IPS DF 4.7 (cell line): ENCODE measurements around the gene CCDC78.
"Not testable (repeated sequence)": the region's sequence is repeated elsewhere in the genome, so short reads cannot be mapped to it uniquely, and the experiment has no call there.

Experiments
- DNase-seq: peaks from one replicate; pipeline ENCODE4 v3.0.0-alpha.2; 2013; ENCODE audit warnings: low spot score; ENCODE audit errors: extremely low read depth

CCDC78 gene

GRCh38 chr16:725041-725376, 1.2 kb downstream of the CCDC78 start:
- DNase-seq = no peak

- DNase-seq = no peak
Measured at GRCh38 chr16:724188-725040, 1.8 kb downstream of the CCDC78 start.

- DNase-seq = no peak
Measured at GRCh38 chr16:723695-724094, 2.5 kb downstream of the CCDC78 start.

GRCh38 chr16:722835-723633, 3.2 kb downstream of the CCDC78 start:
- no peak for DNase-seq

GRCh38 chr16:721765-722540, 4.3 kb downstream of the CCDC78 start:
- DNase-seq = no peak

- DNase-seq = no peak
Measured at GRCh38 chr16:720990-721764, 5.1 kb downstream of the CCDC78 start, which contains the start of gene ANTKMT. TSS of gene ANTKMT (plus strand) at chr16:721146. CDS start at chr16:721275, 129 bp downstream.

GRCh38 chr16:720447-720989, 5.7 kb downstream of the CCDC78 start:
- no peak for DNase-seq

- no peak for DNase-seq
Measured at GRCh38 chr16:719815-720446, 6.3 kb downstream of the CCDC78 start.

- DNase-seq = no peak
Measured at GRCh38 chr16:718922-719321, 7.3 kb downstream of the CCDC78 start.

GRCh38 chr16:718389-718788, 7.9 kb downstream of the CCDC78 start:
- no peak for DNase-seq

- no peak for DNase-seq
Measured at GRCh38 chr16:717450-718245, 8.6 kb downstream of the CCDC78 start.

GRCh38 chr16:716768-717325, 9.4 kb downstream of the CCDC78 start:
- DNase-seq = no peak

GRCh38 chr16:716200-716568, 10.1 kb downstream of the CCDC78 start:
- no peak for DNase-seq

- no peak for DNase-seq
Measured at GRCh38 chr16:715477-716199, 10.6 kb downstream of the CCDC78 start.

GRCh38 chr16:714558-715476, 11.4 kb downstream of the CCDC78 start, which contains the start of gene METRN:
TSS of gene METRN (plus strand) at chr16:715118. CDS start at chr16:715290, 172 bp downstream.
- DNase-seq = no peak

GRCh38 chr16:714079-714478, 12.2 kb downstream of the CCDC78 start:
- DNase-seq = no peak

GRCh38 chr16:712740-713250, 13.4 kb downstream of the CCDC78 start:
- DNase-seq = not testable (repeated sequence)
